Measurements from ENCODE around the gene SLC39A7.

Gene SLC39A7

DNA sequence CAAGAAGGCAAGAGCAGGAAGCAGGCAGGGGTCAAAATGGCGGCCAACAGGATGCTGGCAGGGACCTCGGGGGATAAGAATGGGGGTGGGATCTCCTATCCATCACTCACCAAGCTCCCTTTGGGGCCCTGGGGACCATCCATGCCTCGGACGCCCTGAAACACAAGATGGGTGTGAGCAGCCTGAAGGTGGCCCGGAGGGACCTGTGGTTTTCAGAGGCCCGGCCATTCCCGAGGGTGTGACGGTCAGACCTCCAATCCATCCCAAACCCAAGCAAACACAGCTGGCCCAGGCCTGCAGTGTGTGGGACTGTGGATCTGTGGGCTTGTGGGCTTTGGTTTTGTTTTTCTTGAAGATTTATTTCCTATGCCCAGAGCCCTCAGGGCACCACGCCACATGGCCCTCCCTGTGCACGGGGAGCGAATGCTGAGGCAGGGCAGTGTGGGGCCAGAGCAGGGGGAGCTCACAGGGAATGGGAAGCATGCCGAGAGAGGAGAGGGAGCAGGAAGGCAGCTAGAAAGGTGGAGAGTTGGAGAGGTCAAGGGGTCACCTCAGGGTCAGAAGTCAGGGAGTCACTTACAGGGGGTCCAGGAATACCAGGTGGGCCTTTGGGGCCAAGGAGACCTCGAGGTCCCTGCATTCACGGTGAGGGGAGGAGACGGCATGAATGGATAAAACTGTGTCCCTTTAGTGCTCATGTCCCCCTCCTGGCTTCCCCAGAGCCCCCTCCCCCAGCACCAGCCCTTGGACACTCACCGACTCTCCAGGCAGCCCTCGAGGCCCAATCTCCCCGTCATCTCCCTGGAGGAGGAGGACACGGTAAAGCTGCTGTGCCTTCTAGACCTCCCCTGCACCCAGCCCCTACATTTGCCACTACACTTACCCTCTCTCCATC, 22.9 kb upstream of the SLC39A7 start:
- Histone ChIP-seq H2AK5ac (ENCODE audit: low read length, severe bottlenecking) (no peak overlapping the region), H3K79me1 (replicated peaks; ENCODE audit: low read length, poor library complexity, severe bottlenecking) (no peaks in the 10 kb centered on the region), H3K36me3 (ENCODE audit: control insufficient read depth in 1 of 2, insufficient read depth in 2 of 2, low read depth in 1 of 2, low read length in 2 of 2) (no peaks in the 10 kb centered on the region), H3K9ac (ENCODE audit: low read length) (no peak overlapping the region), H3K4ac (ENCODE audit: low read depth in 1 of 2, low read length in 2 of 2) (no peak overlapping the region), H3K27me3 (ENCODE audit: control insufficient read depth in 1 of 2, insufficient read depth in 1 of 2, low read length in 2 of 2) (peaks cover 28 to 33% of the 10 kb centered on the region in 2 experiments), H4K8ac (ENCODE audit: low read length) (no peak overlapping the region), H2BK120ac (ENCODE audit: low read depth, low read length) (no peak overlapping the region), H2AFZ (ENCODE audit: low read depth, low read length) (no peak overlapping the region), H2BK5ac (ENCODE audit: low read depth, low read length, poor library complexity, severe bottlenecking) (no peak overlapping the region), H3K27ac (ENCODE audit: low read length, poor library complexity, severe bottlenecking) (no peak overlapping the region), H3K23ac (ENCODE audit: low read length in 2 of 2) (no peak overlapping the region), H2BK15ac (ENCODE audit: low read depth, poor library complexity, severe bottlenecking) (no peak overlapping the region), H3K4me2 (ENCODE audit: low read length, poor library complexity, severe bottlenecking) (no peak overlapping the region), H3K4me1 (ENCODE audit: control insufficient read depth, insufficient read depth, low read depth, low read length) (peaks cover 2% of the 10 kb centered on the region), H3K18ac (ENCODE audit: low read depth in 1 of 2, low read length in 2 of 2) (no peak overlapping the region), H2BK12ac (ENCODE audit: low read length in 2 of 2) (no peak overlapping the region), H4K91ac (ENCODE audit: low read length) (no peak overlapping the region), H3K14ac (ENCODE audit: low read length in 2 of 2) (no peak overlapping the region), H3K4me3 (ENCODE audit: insufficient read depth in 1 of 2, low read depth in 1 of 2, low read length in 2 of 2) (no peak overlapping the region), H3K9me3 (ENCODE audit: control insufficient read depth, low read length) (no peaks in the 10 kb centered on the region)
- 83% methylated on average over 16 of the region's 19 CpGs for WGBS
- no peak for DNase-seq

DNA sequence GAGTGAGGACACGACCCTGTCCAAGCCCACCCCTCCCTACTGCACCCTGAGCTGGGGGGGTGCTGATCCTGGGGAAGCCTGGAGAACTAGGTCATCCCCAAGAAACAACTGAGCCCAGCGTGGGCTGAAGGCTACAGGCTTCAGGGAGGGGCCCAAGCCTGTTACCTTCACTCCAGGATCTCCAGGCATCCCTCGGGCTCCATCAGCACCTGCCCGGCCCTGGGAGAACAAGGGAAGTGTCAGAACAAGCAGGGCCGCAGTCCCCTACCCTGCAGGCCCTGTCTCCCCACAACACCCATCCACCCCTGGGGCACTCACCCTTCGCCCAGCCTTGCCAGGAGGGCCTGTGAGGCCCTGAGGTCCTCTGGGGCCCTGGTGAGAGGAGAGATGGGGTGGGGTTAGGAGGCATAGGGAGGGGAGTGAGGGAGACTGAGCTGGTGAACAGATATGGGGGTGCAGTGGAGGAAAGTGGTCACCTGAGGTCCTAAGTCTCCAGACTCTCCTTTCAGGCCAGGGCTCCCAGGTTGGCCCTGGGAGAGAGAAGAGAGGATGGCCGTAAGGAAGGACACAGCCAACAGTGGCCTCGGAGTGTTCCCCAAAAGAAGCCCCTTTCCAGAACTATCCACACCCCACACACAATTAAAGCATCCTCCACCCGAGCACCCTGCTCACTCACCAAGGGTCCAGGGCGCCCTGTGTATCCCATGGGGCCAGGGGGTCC, 21.8 kb upstream of the SLC39A7 start:
- Histone ChIP-seq H3K9me3 (ENCODE audit: control insufficient read depth, low read length) (no peaks in the 10 kb centered on the region), H3K4me1 (ENCODE audit: control insufficient read depth, insufficient read depth, low read depth, low read length) (peaks cover 2% of the 10 kb centered on the region), H4K91ac (ENCODE audit: low read length) (no peak overlapping the region), H2BK15ac (ENCODE audit: low read depth, poor library complexity, severe bottlenecking) (no peak overlapping the region), H3K79me1 (replicated peaks; ENCODE audit: low read length, poor library complexity, severe bottlenecking) (no peaks in the 10 kb centered on the region), H4K8ac (ENCODE audit: low read length) (no peak overlapping the region), H3K4me3 (ENCODE audit: insufficient read depth in 1 of 2, low read depth in 1 of 2, low read length in 2 of 2) (no peak overlapping the region), H3K27me3 (ENCODE audit: control insufficient read depth in 1 of 2, insufficient read depth in 1 of 2, low read length in 2 of 2) (peaks cover 21 to 22% of the 10 kb centered on the region in 2 experiments), H2BK5ac (ENCODE audit: low read depth, low read length, poor library complexity, severe bottlenecking) (no peak overlapping the region), H3K23ac (ENCODE audit: low read length in 2 of 2) (no peak overlapping the region), H3K4ac (ENCODE audit: low read depth in 1 of 2, low read length in 2 of 2) (no peak overlapping the region), H3K27ac (ENCODE audit: low read length, poor library complexity, severe bottlenecking) (no peak overlapping the region), H2BK120ac (ENCODE audit: low read depth, low read length) (no peak overlapping the region), H2AFZ (ENCODE audit: low read depth, low read length) (no peak overlapping the region), H3K4me2 (ENCODE audit: low read length, poor library complexity, severe bottlenecking) (no peak overlapping the region), H3K36me3 (ENCODE audit: control insufficient read depth in 1 of 2, insufficient read depth in 2 of 2, low read depth in 1 of 2, low read length in 2 of 2) (no peaks in the 10 kb centered on the region), H3K18ac (ENCODE audit: low read depth in 1 of 2, low read length in 2 of 2) (no peak overlapping the region), H3K14ac (ENCODE audit: low read length in 2 of 2) (no peak overlapping the region), H3K9ac (ENCODE audit: low read length) (no peak overlapping the region), H2AK5ac (ENCODE audit: low read length, severe bottlenecking) (no peak overlapping the region), H2BK12ac (ENCODE audit: low read length in 2 of 2) (no peak overlapping the region)
- WGBS, result 48% methylated on average over 5 of the region's 10 CpGs
- no peak for DNase-seq

GRCh38 chr6:33181141-33181540, 19.5 kb upstream of the SLC39A7 start:
- Histone ChIP-seq H3K4ac (ENCODE audit: low read depth in 1 of 2, low read length in 2 of 2) (no peak overlapping the region), H2AFZ (ENCODE audit: low read depth, low read length) (no peak overlapping the region), H3K79me1 (replicated peaks; ENCODE audit: low read length, poor library complexity, severe bottlenecking) (no peaks in the 10 kb centered on the region), H2BK5ac (ENCODE audit: low read depth, low read length, poor library complexity, severe bottlenecking) (no peak overlapping the region), H4K8ac (ENCODE audit: low read length) (no peak overlapping the region), H3K9me3 (ENCODE audit: control insufficient read depth, low read length) (no peaks in the 10 kb centered on the region), H3K4me3 (ENCODE audit: insufficient read depth in 1 of 2, low read depth in 1 of 2, low read length in 2 of 2) (no peak overlapping the region), H2BK12ac (ENCODE audit: low read length in 2 of 2) (no peak overlapping the region), H3K23ac (ENCODE audit: low read length in 2 of 2) (no peak overlapping the region), H3K14ac (ENCODE audit: low read length in 2 of 2) (no peak overlapping the region), H3K36me3 (ENCODE audit: control insufficient read depth in 1 of 2, insufficient read depth in 2 of 2, low read depth in 1 of 2, low read length in 2 of 2) (no peaks in the 10 kb centered on the region), H3K4me2 (ENCODE audit: low read length, poor library complexity, severe bottlenecking) (no peak overlapping the region), H2BK15ac (ENCODE audit: low read depth, poor library complexity, severe bottlenecking) (no peak overlapping the region), H2AK5ac (ENCODE audit: low read length, severe bottlenecking) (no peak overlapping the region), H3K9ac (ENCODE audit: low read length) (no peak overlapping the region), H4K91ac (ENCODE audit: low read length) (no peak overlapping the region), H3K27ac (ENCODE audit: low read length, poor library complexity, severe bottlenecking) (no peak overlapping the region), H3K18ac (ENCODE audit: low read depth in 1 of 2, low read length in 2 of 2) (no peak overlapping the region), H2BK120ac (ENCODE audit: low read depth, low read length) (no peak overlapping the region), H3K27me3 (ENCODE audit: control insufficient read depth in 1 of 2, insufficient read depth in 1 of 2, low read length in 2 of 2) (peaks cover 11% of the 10 kb centered on the region in 2 experiments), H3K4me1 (ENCODE audit: control insufficient read depth, insufficient read depth, low read depth, low read length) (peaks cover 2% of the 10 kb centered on the region)
- WGBS, result 92% methylated on average over 4 of the region's 7 CpGs
- no peak for DNase-seq

DNA sequence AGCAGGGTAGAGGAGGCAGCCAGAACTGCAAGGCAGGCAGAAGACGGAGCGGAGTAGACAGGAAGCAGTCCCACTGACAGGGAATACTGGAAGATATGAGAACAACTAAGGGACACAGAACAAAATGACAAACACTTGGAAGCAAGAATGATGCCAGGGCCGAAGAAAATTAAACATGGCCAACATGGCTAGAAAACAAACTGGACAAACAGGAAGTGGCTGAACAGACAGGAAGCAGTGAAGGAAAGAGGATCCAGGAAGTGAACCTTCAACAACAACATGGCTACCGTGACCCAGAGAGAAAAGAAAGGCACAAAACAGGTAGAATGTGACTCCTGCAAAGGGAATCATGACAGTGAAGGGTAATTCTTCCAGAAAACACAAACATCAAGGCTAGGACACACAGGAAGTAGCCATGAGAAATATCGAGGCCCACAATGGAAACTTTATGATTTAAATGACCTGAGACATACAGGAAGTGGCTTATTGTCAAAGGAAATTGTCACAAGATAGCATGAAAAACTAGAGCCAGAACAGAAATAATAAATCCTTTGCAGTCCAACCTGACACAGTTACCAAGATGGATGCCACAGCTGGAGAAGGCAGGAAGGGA, 17.5 kb upstream of the SLC39A7 start:
- Histone ChIP-seq H2AK5ac (ENCODE audit: low read length, severe bottlenecking) (no peak overlapping the region), H4K8ac (ENCODE audit: low read length) (peak overlapping the region; percentile 78), H3K4ac (ENCODE audit: low read depth in 1 of 2, low read length in 2 of 2) (no peak overlapping the region), H3K27me3 (ENCODE audit: control insufficient read depth in 1 of 2, insufficient read depth in 1 of 2, low read length in 2 of 2) (peaks cover 23 to 24% of the 10 kb centered on the region in 2 experiments), H3K9me3 (ENCODE audit: control insufficient read depth, low read length) (no peaks in the 10 kb centered on the region), H2BK5ac (ENCODE audit: low read depth, low read length, poor library complexity, severe bottlenecking) (no peak overlapping the region), H3K36me3 (ENCODE audit: control insufficient read depth in 1 of 2, insufficient read depth in 2 of 2, low read depth in 1 of 2, low read length in 2 of 2) (no peaks in the 10 kb centered on the region), H3K4me3 (ENCODE audit: insufficient read depth in 1 of 2, low read depth in 1 of 2, low read length in 2 of 2) (no peak overlapping the region), H3K79me1 (replicated peaks; ENCODE audit: low read length, poor library complexity, severe bottlenecking) (no peaks in the 10 kb centered on the region), H2BK120ac (ENCODE audit: low read depth, low read length) (no peak overlapping the region), H2BK12ac (ENCODE audit: low read length in 2 of 2) (no peak overlapping the region), H3K27ac (ENCODE audit: low read length, poor library complexity, severe bottlenecking) (no peak overlapping the region), H3K14ac (ENCODE audit: low read length in 2 of 2) (no peak overlapping the region), H2BK15ac (ENCODE audit: low read depth, poor library complexity, severe bottlenecking) (no peak overlapping the region), H3K4me2 (ENCODE audit: low read length, poor library complexity, severe bottlenecking) (no peak overlapping the region), H2AFZ (ENCODE audit: low read depth, low read length) (no peak overlapping the region), H3K4me1 (ENCODE audit: control insufficient read depth, insufficient read depth, low read depth, low read length) (no peaks in the 10 kb centered on the region), H3K18ac (ENCODE audit: low read depth in 1 of 2, low read length in 2 of 2) (no peak overlapping the region), H3K23ac (ENCODE audit: low read length in 2 of 2) (no peak overlapping the region), H3K9ac (ENCODE audit: low read length) (no peak overlapping the region), H4K91ac (ENCODE audit: low read length) (no peak overlapping the region)
- no peak for DNase-seq
- WGBS, result 97% methylated on average over 5 of the region's 5 CpGs
